Measurements from ENCODE around the gene VMP1. TPM values are rescaled to one million over a fixed set of nuclear protein-coding genes. Genes with fewer than 3 reads are reported as not detected.
"Not testable (repeated sequence)": the region's sequence is repeated elsewhere in the genome, so short reads cannot be mapped to it uniquely, and the experiment has no call there.

VMP1 gene
- polyA plus RNA-seq, 2 donors: 90.8 to 98.0 TPM

- Histone ChIP-seq H3K36me3 (ENCODE audit: control insufficient read depth in 2 of 2, insufficient read depth in 2 of 2, low read length in 1 of 2) (no peaks in the 10 kb centered on the region), H3K4me3 (ENCODE audit: low read depth in 1 of 2, low read length in 2 of 2) (peak overlapping the region; percentile 41 to 77), H3K4me1 (ENCODE audit: control insufficient read depth in 2 of 2, insufficient read depth in 2 of 2, low read length in 1 of 2) (no peaks in the 10 kb centered on the region), H3K27me3 (ENCODE audit: control insufficient read depth in 1 of 2, insufficient read depth in 2 of 2, low read length in 2 of 2) (no peaks in the 10 kb centered on the region), H3K9me3 (ENCODE audit: control insufficient read depth in 2 of 2, insufficient read depth in 1 of 2, low read depth in 1 of 2, low read length in 1 of 2) (no peaks in the 10 kb centered on the region), H3K27ac (ENCODE audit: low read depth in 2 of 2, low read length in 1 of 2) (peak overlapping the region; percentile 70 to 88)
- 8 to 10% methylated on average over 6 of the region's 6 CpGs for WGBS, 2 donors
Observed at GRCh38 chr17:59839651-59840328, 132.3 kb downstream of the VMP1 start.

- H3K4me3 ChIP-seq (ENCODE audit: low read depth in 1 of 2, low read length in 2 of 2): peak overlapping the region; percentile 52 to 77
- 9 to 18% methylated on average over 4 of the region's 4 CpGs for WGBS, 2 donors
- H3K4me1 ChIP-seq (ENCODE audit: control insufficient read depth in 2 of 2, insufficient read depth in 2 of 2, low read length in 1 of 2): no peaks in the 10 kb centered on the region
Observed at GRCh38 chr17:59840329-59841090, 133.1 kb downstream of the VMP1 start.

GRCh38 chr17:59841091-59841881 lies 133.8 kb downstream of the VMP1 start:
- H3K4me1 ChIP-seq (ENCODE audit: control insufficient read depth in 2 of 2, insufficient read depth in 2 of 2, low read length in 1 of 2); H3K9me3 ChIP-seq (ENCODE audit: control insufficient read depth in 2 of 2, insufficient read depth in 1 of 2, low read depth in 1 of 2, low read length in 1 of 2); H3K36me3 ChIP-seq (ENCODE audit: control insufficient read depth in 2 of 2, insufficient read depth in 2 of 2, low read length in 1 of 2); H3K27me3 ChIP-seq (ENCODE audit: control insufficient read depth in 1 of 2, insufficient read depth in 2 of 2, low read length in 2 of 2): not testable (repeated sequence)
- Histone ChIP-seq H3K27ac (ENCODE audit: low read depth in 2 of 2, low read length in 1 of 2) (peak overlapping the region; percentile 69 to 87), H3K4me3 (ENCODE audit: low read depth in 1 of 2, low read length in 2 of 2) (peak overlapping the region; percentile 41 to 77)
- WGBS, 2 donors: 20 to 24% methylated on average over 7 of the region's 7 CpGs

More at GRCh38 chr17:59840329-59841090, 133.1 kb downstream of the VMP1 start:
- Histone ChIP-seq H3K27ac (ENCODE audit: low read depth in 2 of 2, low read length in 1 of 2) (peak overlapping the region; percentile 83 to 88), H3K9me3 (ENCODE audit: control insufficient read depth in 2 of 2, insufficient read depth in 1 of 2, low read depth in 1 of 2, low read length in 1 of 2) (no peaks in the 10 kb centered on the region), H3K27me3 (ENCODE audit: control insufficient read depth in 1 of 2, insufficient read depth in 2 of 2, low read length in 2 of 2) (no peaks in the 10 kb centered on the region), H3K36me3 (ENCODE audit: control insufficient read depth in 2 of 2, insufficient read depth in 2 of 2, low read length in 1 of 2) (no peaks in the 10 kb centered on the region)

- 53 to 56% methylated on average over 4 of the region's 4 CpGs for WGBS, 2 donors
- peak overlapping the region in 1 of 2 donors; percentile 71 for H3K27ac ChIP-seq (ENCODE audit: low read depth in 2 of 2, low read length in 1 of 2)
- H3K36me3 ChIP-seq (ENCODE audit: control insufficient read depth in 2 of 2, insufficient read depth in 2 of 2, low read length in 1 of 2); H3K9me3 ChIP-seq (ENCODE audit: control insufficient read depth in 2 of 2, insufficient read depth in 1 of 2, low read depth in 1 of 2, low read length in 1 of 2); H3K4me1 ChIP-seq (ENCODE audit: control insufficient read depth in 2 of 2, insufficient read depth in 2 of 2, low read length in 1 of 2); H3K27me3 ChIP-seq (ENCODE audit: control insufficient read depth in 1 of 2, insufficient read depth in 2 of 2, low read length in 2 of 2): not testable (repeated sequence)
- H3K4me3 ChIP-seq (ENCODE audit: low read depth in 1 of 2, low read length in 2 of 2): peak overlapping the region; percentile 0 to 77
Observed at GRCh38 chr17:59841882-59842263, 134.4 kb downstream of the VMP1 start.

- WGBS, 2 donors: 56 to 67% methylated on average over 13 of the region's 13 CpGs
- Histone ChIP-seq H3K27ac (ENCODE audit: low read depth in 2 of 2, low read length in 1 of 2) (peak overlapping the region; percentile 84 to 85), H3K36me3 (ENCODE audit: control insufficient read depth in 2 of 2, insufficient read depth in 2 of 2, low read length in 1 of 2) (no peaks in the 10 kb centered on the region), H3K4me1 (ENCODE audit: control insufficient read depth in 2 of 2, insufficient read depth in 2 of 2, low read length in 1 of 2) (peaks cover 0 to 3% of the 10 kb centered on the region in 2 donors), H3K9me3 (ENCODE audit: control insufficient read depth in 2 of 2, insufficient read depth in 1 of 2, low read depth in 1 of 2, low read length in 1 of 2) (no peaks in the 10 kb centered on the region), H3K4me3 (ENCODE audit: low read depth in 1 of 2, low read length in 2 of 2) (no peak overlapping the region), H3K27me3 (ENCODE audit: control insufficient read depth in 1 of 2, insufficient read depth in 2 of 2, low read length in 2 of 2) (no peaks in the 10 kb centered on the region)
Observed at GRCh38 chr17:59842901-59843652, 135.6 kb downstream of the VMP1 start.

GRCh38 chr17:59844884-59845594 lies 137.6 kb downstream of the VMP1 start:
- Histone ChIP-seq H3K36me3 (ENCODE audit: control insufficient read depth in 2 of 2, insufficient read depth in 2 of 2, low read length in 1 of 2) (no peaks in the 10 kb centered on the region), H3K27ac (ENCODE audit: low read depth in 2 of 2, low read length in 1 of 2) (peak overlapping the region; percentile 57 to 94), H3K27me3 (ENCODE audit: control insufficient read depth in 1 of 2, insufficient read depth in 2 of 2, low read length in 2 of 2) (no peaks in the 10 kb centered on the region), H3K4me3 (ENCODE audit: low read depth in 1 of 2, low read length in 2 of 2) (no peak overlapping the region), H3K9me3 (ENCODE audit: control insufficient read depth in 2 of 2, insufficient read depth in 1 of 2, low read depth in 1 of 2, low read length in 1 of 2) (no peaks in the 10 kb centered on the region), H3K4me1 (ENCODE audit: control insufficient read depth in 2 of 2, insufficient read depth in 2 of 2, low read length in 1 of 2) (peaks cover 0 to 3% of the 10 kb centered on the region in 2 donors)
- 48 to 58% methylated on average over 3 of the region's 3 CpGs for WGBS, 2 donors

- 21 to 22% methylated on average over 3 of the region's 3 CpGs for WGBS, 2 donors
- peaks cover 0 to 3% of the 10 kb centered on the region in 2 donors for H3K4me1 ChIP-seq (ENCODE audit: control insufficient read depth in 2 of 2, insufficient read depth in 2 of 2, low read length in 1 of 2)
- H3K27ac ChIP-seq (ENCODE audit: low read depth in 2 of 2, low read length in 1 of 2): peak overlapping the region; percentile 94 to 97
- H3K4me3 ChIP-seq (ENCODE audit: low read depth in 1 of 2, low read length in 2 of 2): peak overlapping the region in 1 of 2 donors; percentile 2
- H3K27me3 ChIP-seq (ENCODE audit: control insufficient read depth in 1 of 2, insufficient read depth in 2 of 2, low read length in 2 of 2): no peaks in the 10 kb centered on the region
- no peaks in the 10 kb centered on the region for H3K36me3 ChIP-seq (ENCODE audit: control insufficient read depth in 2 of 2, insufficient read depth in 2 of 2, low read length in 1 of 2)
- no peaks in the 10 kb centered on the region for H3K9me3 ChIP-seq (ENCODE audit: control insufficient read depth in 2 of 2, insufficient read depth in 1 of 2, low read depth in 1 of 2, low read length in 1 of 2)
Observed at GRCh38 chr17:59845595-59846393, 138.3 kb downstream of the VMP1 start.

GRCh38 chr17:59846394-59847165 lies 139.1 kb downstream of the VMP1 start:
- H3K36me3 ChIP-seq (ENCODE audit: control insufficient read depth in 2 of 2, insufficient read depth in 2 of 2, low read length in 1 of 2): no peaks in the 10 kb centered on the region
- no peaks in the 10 kb centered on the region for H3K9me3 ChIP-seq (ENCODE audit: control insufficient read depth in 2 of 2, insufficient read depth in 1 of 2, low read depth in 1 of 2, low read length in 1 of 2)
- peak overlapping the region; percentile 94 to 97 for H3K27ac ChIP-seq (ENCODE audit: low read depth in 2 of 2, low read length in 1 of 2)
- no peak overlapping the region for H3K4me3 ChIP-seq (ENCODE audit: low read depth in 1 of 2, low read length in 2 of 2)
- peaks cover 0 to 3% of the 10 kb centered on the region in 2 donors for H3K4me1 ChIP-seq (ENCODE audit: control insufficient read depth in 2 of 2, insufficient read depth in 2 of 2, low read length in 1 of 2)
- H3K27me3 ChIP-seq (ENCODE audit: control insufficient read depth in 1 of 2, insufficient read depth in 2 of 2, low read length in 2 of 2): no peaks in the 10 kb centered on the region
- 19 to 28% methylated on average over 7 of the region's 7 CpGs for WGBS, 2 donors
